Lung microvascular endothelial cell (primary cell): ENCODE measurements around the gene DNAH2. TPM values are rescaled to one million over a fixed set of nuclear protein-coding genes. Genes with fewer than 3 reads are reported as not detected.
"Not testable (repeated sequence)": the region's sequence is repeated elsewhere in the genome, so short reads cannot be mapped to it uniquely, and the experiment has no call there.

Experiments used
- DNase-seq, 2 donors: peaks; one replicate each; pipeline versions ENCODE4 v3.0.0 to v3.0.0-alpha.2; 2010; ENCODE audit warnings: low read depth in 2 of 2
- total RNA-seq: library from RNA; depleted of rRNA; stranded (reverse); fragments of >200 nt; gene quantifications from 2 replicates; pipeline ENCODE4 v1.2.1, GENCODE V29; 2014

DNAH2 gene
- total RNA-seq, 1 donor from 2014 or later: 0.20 TPM

GRCh38 chr17:7775051-7775450 is 57.5 kb downstream of the DNAH2 start:
- DNase-seq: no peak

- DNase-seq: no peak
Measured at GRCh38 chr17:7777017-7777416, 59.5 kb downstream of the DNAH2 start.

- DNase-seq: no peak
Measured at GRCh38 chr17:7780736-7781135, 63.2 kb downstream of the DNAH2 start.

- no peak for DNase-seq
Measured at GRCh38 chr17:7781429-7781828, 63.9 kb downstream of the DNAH2 start.

- no peak for DNase-seq
Measured at GRCh38 chr17:7782240-7782639, 64.7 kb downstream of the DNAH2 start.

- DNase-seq: no peak
Measured at GRCh38 chr17:7786866-7787265, 69.3 kb downstream of the DNAH2 start.

- DNase-seq: no peak
Measured at GRCh38 chr17:7789131-7789530, 71.6 kb downstream of the DNAH2 start.

GRCh38 chr17:7790150-7790549 is 72.6 kb downstream of the DNAH2 start:
- no peak for DNase-seq

- DNase-seq: no peak
Measured at GRCh38 chr17:7792611-7793010, 75.1 kb downstream of the DNAH2 start.

- DNase-seq: no peak
Measured at GRCh38 chr17:7794075-7794663, 76.6 kb downstream of the DNAH2 start.

- no peak for DNase-seq
Measured at GRCh38 chr17:7797976-7798375, 80.4 kb downstream of the DNAH2 start.

- DNase-seq: no peak
Measured at GRCh38 chr17:7798839-7799238, 81.3 kb downstream of the DNAH2 start.

- peak; percentile 10 to 17 for DNase-seq
Measured at GRCh38 chr17:7803981-7804380, 86.4 kb downstream of the DNAH2 start.

GRCh38 chr17:7806587-7806986 is 89.0 kb downstream of the DNAH2 start:
- no peak for DNase-seq

- no peak for DNase-seq
Measured at GRCh38 chr17:7807206-7807605, 89.7 kb downstream of the DNAH2 start.

GRCh38 chr17:7809086-7809790 is 91.7 kb downstream of the DNAH2 start:
- no peak for DNase-seq

- not testable (repeated sequence) for DNase-seq
Measured at GRCh38 chr17:7809791-7810343, 92.3 kb downstream of the DNAH2 start.

- no peak for DNase-seq
Measured at GRCh38 chr17:7811251-7811650, 93.7 kb downstream of the DNAH2 start.

GRCh38 chr17:7814969-7815368 is 97.4 kb downstream of the DNAH2 start:
- DNase-seq: no peak

- no peak for DNase-seq
Measured at GRCh38 chr17:7816926-7817642, 99.5 kb downstream of the DNAH2 start.

GRCh38 chr17:7817643-7817964 is 100.1 kb downstream of the DNAH2 start:
- no peak for DNase-seq

GRCh38 chr17:7818026-7818425 is 100.5 kb downstream of the DNAH2 start:
- DNase-seq: no peak
